CD14-positive monocyte (primary cell): ENCODE measurements around the gene DSG3. TPM values are rescaled to one million over a fixed set of nuclear protein-coding genes. Genes with fewer than 3 reads are reported as not detected.
"Not testable (repeated sequence)": the region's sequence is repeated elsewhere in the genome, so short reads cannot be mapped to it uniquely, and the experiment has no call there.

Experiments used
- DNase-seq, 3 donors: peaks; one replicate each; pipeline ENCODE4 v3.0.0-alpha.2; 2011 to 2022
- H2AFZ ChIP-seq: 2 replicates; pipeline ENCODE4 v1.6.0; 2012; ENCODE audit warnings: mild to moderate bottlenecking, low read depth, low read length, inconsistent platforms; ENCODE audit not compliant: insufficient read depth, poor library complexity, severe bottlenecking
- H3K27ac ChIP-seq, 2 donors: 1 replicate in 1 of 2; 2 replicates in 1 of 2; pipeline ENCODE4 v1.5.1; 2012 to 2013; ENCODE audit warnings: low read length in 2 of 2, control low read depth in 1 of 2, inconsistent platforms in 1 of 2, low read depth in 1 of 2, mild to moderate bottlenecking in 1 of 2
- H3K27me3 ChIP-seq, 2 donors: one replicate each; pipeline versions ENCODE4 v1.6.0 to v1.6.1; 2011 to 2013; ENCODE audit warnings: low read length in 2 of 2; ENCODE audit not compliant: control insufficient read depth in 2 of 2, insufficient read depth in 2 of 2
- H3K36me3 ChIP-seq, 2 donors: replicated peaks in 1 of 2; 1 replicate in 1 of 2; 2 replicates in 1 of 2; pipeline versions ENCODE4 v1.5.1 to v1.6.1; 2012 to 2013; ENCODE audit warnings: low read length in 2 of 2, control low read depth in 1 of 2, inconsistent platforms in 1 of 2, mild to moderate bottlenecking in 1 of 2; ENCODE audit not compliant: insufficient read depth in 2 of 2, control insufficient read depth in 1 of 2
- H3K4me1 ChIP-seq, 2 donors: 1 replicate in 1 of 2; 2 replicates in 1 of 2; pipeline versions ENCODE4 v1.5.1 to v1.6.1; 2012 to 2013; ENCODE audit warnings: low read length in 2 of 2, control low read depth in 1 of 2, inconsistent platforms in 1 of 2, mild to moderate bottlenecking in 1 of 2, moderate library complexity in 1 of 2; ENCODE audit not compliant: insufficient read depth in 2 of 2, control insufficient read depth in 1 of 2
- H3K4me2 ChIP-seq: replicated peaks from 2 replicates; pipeline ENCODE3; 2012; ENCODE audit warnings: low read length, moderate library complexity, mild to moderate bottlenecking; ENCODE audit not compliant: poor library complexity, severe bottlenecking; ENCODE audit errors: extremely low read depth
- H3K4me3 ChIP-seq, 3 experiments: fragments of 200-600 bp in 1 of 3; sonication (generic) in 1 of 3; replicated peaks in 1 of 3; 1 replicate in 2 of 3; 2 replicates in 1 of 3; pipeline ENCODE4 v1.5.1; 2011 to 2013; ENCODE audit warnings: low read length in 3 of 3, mild to moderate bottlenecking in 3 of 3, control low read depth in 2 of 3, low read depth in 2 of 3, inconsistent platforms in 1 of 3, moderate library complexity in 1 of 3
- H3K79me2 ChIP-seq: 2 replicates; pipeline ENCODE4 v1.6.0; 2012; ENCODE audit warnings: mild to moderate bottlenecking, control low read depth, inconsistent platforms, low read length, moderate library complexity; ENCODE audit not compliant: insufficient read depth
- H3K9ac ChIP-seq: 2 replicates; pipeline ENCODE4 v1.6.0; 2017; ENCODE audit warnings: low read length, mild to moderate bottlenecking; ENCODE audit not compliant: insufficient read depth, poor library complexity, severe bottlenecking
- H3K9me3 ChIP-seq, 2 donors: replicated peaks in 1 of 2; 1 replicate in 1 of 2; 2 replicates in 1 of 2; pipeline versions ENCODE4 v1.5.1 to v1.6.1; 2012 to 2013; ENCODE audit warnings: low read length in 2 of 2, control low read depth in 1 of 2; ENCODE audit not compliant: control insufficient read depth in 1 of 2, insufficient read depth in 1 of 2
- H4K20me1 ChIP-seq: 2 replicates; pipeline ENCODE4 v1.6.0; 2012; ENCODE audit warnings: mild to moderate bottlenecking, low read length, control low read depth, moderate library complexity; ENCODE audit not compliant: insufficient read depth
- H3K27ac Mint-ChIP-seq, 7 donors: one replicate each; pipeline ENCODE4 v1.8.0; 2020; ENCODE audit warnings: mild to moderate bottlenecking in 7 of 7, mixed read lengths in 7 of 7, moderate library complexity in 6 of 7, inconsistent platforms in 2 of 7
- H3K27me3 Mint-ChIP-seq, 3 donors: one replicate each; pipeline ENCODE4 v1.8.0; 2021 to 2022; ENCODE audit warnings: low read depth in 3 of 3, mild to moderate bottlenecking in 3 of 3, mixed read lengths in 3 of 3, moderate library complexity in 3 of 3, inconsistent platforms in 1 of 3
- H3K36me3 Mint-ChIP-seq, 2 donors: one replicate each; pipeline ENCODE4 v1.8.0; 2020; ENCODE audit warnings: mixed read lengths in 2 of 2, inconsistent platforms in 1 of 2, mild to moderate bottlenecking in 1 of 2
- H3K4me1 Mint-ChIP-seq: one replicate; pipeline ENCODE4 v1.8.0; 2020; ENCODE audit warnings: mild to moderate bottlenecking, mixed read lengths
- H3K4me3 Mint-ChIP-seq, 2 donors: one replicate each; pipeline ENCODE4 v1.8.0; 2020; ENCODE audit warnings: mild to moderate bottlenecking in 2 of 2, mixed read lengths in 2 of 2, moderate library complexity in 1 of 2
- H3K9me3 Mint-ChIP-seq, 7 donors: one replicate each; pipeline ENCODE4 v1.8.0; 2020 to 2022; ENCODE audit warnings: mixed read lengths in 7 of 7, mild to moderate bottlenecking in 6 of 7, moderate library complexity in 6 of 7, inconsistent platforms in 2 of 7
- CTCF ChIP-seq: fragments of 200-600 bp; IDR thresholded peaks from one replicate; pipeline ENCODE4 v1.8.0; 2022; ENCODE audit warnings: antibody characterized with exemption, mild to moderate bottlenecking
- WGBS: methylation state at CpG from one replicate; pipeline ENCODE4 v1.1.5; 2013; ENCODE audit warnings: missing lambda C conversion rate; ENCODE audit not compliant: insufficient coverage; 5-methylcytosine and 5-hydroxymethylcytosine counted together
- intact Hi-C, 2 donors: fragments of 100-400 bp; cut with micrococcal nuclease; formaldehyde crosslinking; loops; one replicate each; pipeline versions ENCODE4 v1.15.0 to v1.15.1; 2023
- polyA plus RNA-seq, 3 donors: library from polyadenylated mRNA; depleted of rRNA in 1 of 3; unstranded in 2 of 3; stranded (reverse) in 1 of 3; fragments of 300-500 nt in 2 of 3; fragments of >200 nt in 1 of 3; fragmentation: Illumina TruSeq in 2 of 3; gene quantifications; 1 replicate in 2 of 3; 2 replicates in 1 of 3; pipeline ENCODE4 v1.2.3, GENCODE V29; 2012 to 2021

DSG3 gene
- polyA plus RNA-seq, 3 donors = not detected

- no peaks in the 10 kb centered on the region for H3K36me3 Mint-ChIP-seq
- H3K36me3 ChIP-seq = no peaks in the 10 kb centered on the region
These were observed 45.6 kb downstream of the DSG3 start for GRCh38 chr18:31493171-31493570.

GRCh38 chr18:31493941-31494340 lies 46.4 kb downstream of the DSG3 start:
- intact Hi-C loops = no loop called here
- H3K27me3 Mint-ChIP-seq = peaks cover 26 to 33% (median 29%) of the 10 kb centered on the region in 3 donors
- no peak overlapping the region for H2AFZ ChIP-seq

More at GRCh38 chr18:31493171-31493570, 45.6 kb downstream of the DSG3 start:
- Histone ChIP-seq H4K20me1 (no peaks in the 10 kb centered on the region), H3K4me2 (no peak overlapping the region), H3K27me3 (peaks cover 16 to 32% of the 10 kb centered on the region in 2 donors), H3K4me1 (peaks cover 7 to 9% of the 10 kb centered on the region in 2 donors), H3K79me2 (no peaks in the 10 kb centered on the region), H3K27ac (no peak overlapping the region), H3K4me3 (no peak overlapping the region), H2AFZ (no peak overlapping the region), H3K9ac (no peak overlapping the region), H3K9me3 (no peaks in the 10 kb centered on the region)
- intact Hi-C loops = no loop called here
- Mint-ChIP-seq H3K4me1 (no peaks in the 10 kb centered on the region), H3K9me3 (peaks cover 0 to 9% (median 2%) of the 10 kb centered on the region in 7 donors), H3K27ac (no peak overlapping the region), H3K27me3 (peaks cover 18 to 26% (median 21%) of the 10 kb centered on the region in 3 donors), H3K4me3 (no peak overlapping the region)
- DNase-seq = no peak
- 73% methylated on average over 3 of the region's 7 CpGs for WGBS
- no peak for TF ChIP-seq CTCF

GRCh38 chr18:31494705-31495244 lies 47.2 kb downstream of the DSG3 start:
- peaks cover 32 to 41% (median 35%) of the 10 kb centered on the region in 3 donors for H3K27me3 Mint-ChIP-seq
- H3K9me3 ChIP-seq, intact Hi-C loops: not testable (repeated sequence)

More at GRCh38 chr18:31493941-31494340, 46.4 kb downstream of the DSG3 start:
- Mint-ChIP-seq H3K36me3 (peaks cover 2 to 3% of the 10 kb centered on the region in 2 donors), H3K4me3 (no peak overlapping the region), H3K27ac (no peak overlapping the region), H3K9me3 (peaks cover 0 to 11% (median 3%) of the 10 kb centered on the region in 7 donors), H3K4me1 (peaks cover 6% of the 10 kb centered on the region)
- Histone ChIP-seq H3K79me2 (no peaks in the 10 kb centered on the region), H3K4me2 (no peak overlapping the region), H3K36me3 (no peaks in the 10 kb centered on the region), H3K9me3 (no peaks in the 10 kb centered on the region), H3K9ac (no peak overlapping the region), H3K4me3 (no peak overlapping the region), H3K27me3 (peaks cover 23 to 40% of the 10 kb centered on the region in 2 donors), H3K27ac (no peak overlapping the region), H4K20me1 (no peaks in the 10 kb centered on the region), H3K4me1 (peaks cover 11 to 16% of the 10 kb centered on the region in 2 donors)
- no peak for TF ChIP-seq CTCF
- no peak for DNase-seq

More at GRCh38 chr18:31494705-31495244, 47.2 kb downstream of the DSG3 start:
- H3K9ac ChIP-seq, DNase-seq, H3K9me3 Mint-ChIP-seq, H3K36me3 Mint-ChIP-seq, H3K36me3 ChIP-seq, H3K4me3 ChIP-seq, H3K27ac ChIP-seq, H3K4me3 Mint-ChIP-seq, H3K27ac Mint-ChIP-seq, H4K20me1 ChIP-seq, H3K79me2 ChIP-seq, H2AFZ ChIP-seq, H3K4me2 ChIP-seq: not testable (repeated sequence)
- peaks cover 31 to 48% of the 10 kb centered on the region in 2 donors for H3K27me3 ChIP-seq
- peaks cover 11 to 16% of the 10 kb centered on the region in 2 donors for H3K4me1 ChIP-seq
- no CpG with 5 or more reads among the region's 2 CpGs for WGBS
- peaks cover 10% of the 10 kb centered on the region for H3K4me1 Mint-ChIP-seq
